Measurements from ENCODE around the gene ISYNA1.

Gene ISYNA1

DNA sequence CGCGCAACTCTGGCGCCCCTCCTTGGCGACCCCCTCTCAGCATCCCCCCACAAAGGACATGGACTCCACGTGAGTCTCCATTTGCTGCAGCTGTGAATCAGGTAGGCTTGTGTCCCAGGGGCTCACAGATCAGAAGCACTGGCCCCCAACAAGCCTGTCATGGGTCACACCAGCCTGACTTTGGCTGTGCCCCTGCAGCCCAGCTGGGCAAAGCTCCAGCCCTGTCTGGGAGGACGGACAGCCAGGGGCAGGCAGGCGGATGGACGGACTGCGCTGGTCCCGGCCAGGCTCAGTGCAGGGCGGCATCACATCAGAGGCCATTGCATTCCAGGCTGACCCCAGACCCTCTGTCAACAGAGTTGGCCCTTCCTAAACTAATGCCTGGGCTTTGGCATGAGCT lies 28.4 kb upstream of the ISYNA1 start:
- DNase-seq = no peak

DNA sequence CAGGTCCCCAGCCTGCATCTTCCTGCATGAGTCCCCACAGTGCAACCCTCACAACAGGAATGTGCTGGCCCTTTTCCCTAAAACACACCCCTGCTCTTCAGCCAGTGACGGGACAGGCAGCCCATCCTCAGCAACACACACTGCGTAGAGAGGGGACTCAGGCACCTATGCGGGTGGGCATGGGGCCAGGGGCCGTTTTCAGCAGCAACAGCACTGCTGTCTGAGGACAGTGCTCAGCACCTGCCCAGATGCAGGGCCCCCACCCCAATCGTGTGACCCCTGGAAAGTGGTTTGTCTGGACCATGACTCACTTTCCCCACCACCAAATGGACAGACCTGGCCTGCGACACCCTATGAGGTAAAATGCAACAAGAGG lies 28.0 kb upstream of the ISYNA1 start:
- DNase-seq = no peak

DNA sequence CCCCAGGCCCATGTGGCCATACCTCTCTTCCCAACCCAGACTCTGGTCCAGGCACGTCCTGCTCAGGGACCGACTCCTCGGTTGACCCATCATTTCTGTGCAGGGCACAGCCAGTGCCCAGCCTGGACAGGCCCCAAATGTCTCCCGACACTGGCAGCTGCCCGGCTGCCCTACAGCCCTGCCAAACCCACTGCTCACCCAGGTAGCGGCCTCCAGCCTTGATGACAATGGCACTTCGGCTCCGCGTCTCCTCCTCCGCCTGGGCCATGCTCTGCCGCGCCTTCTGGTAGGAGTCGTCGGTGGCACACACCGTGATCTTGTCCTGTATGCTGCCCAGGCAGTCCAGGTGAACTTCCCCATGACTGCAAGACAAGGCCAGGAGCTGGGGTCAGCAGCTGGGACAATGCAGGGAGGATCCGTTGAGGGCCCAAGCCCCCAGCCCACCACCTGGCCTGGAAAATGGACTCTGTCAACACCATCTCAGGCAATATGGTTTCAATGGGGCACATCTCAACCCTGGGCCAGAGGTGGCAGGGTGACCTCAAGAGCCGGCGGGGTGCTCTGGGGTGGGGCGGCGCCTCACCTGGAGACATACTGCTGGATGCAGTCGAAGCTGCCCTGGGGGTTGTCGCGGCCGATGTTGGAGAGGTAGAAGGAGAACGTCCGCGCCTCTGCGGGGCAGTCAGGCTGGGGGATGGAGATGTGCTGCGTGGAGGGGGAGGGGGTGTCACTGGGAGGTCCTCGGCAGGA lies 27.5 kb upstream of the ISYNA1 start:
- DNase-seq = no peak

- DNase-seq = no peak
Observed at GRCh38 chr19:18464646-18465045, 26.7 kb upstream of the ISYNA1 start.

- no peak for DNase-seq
Observed at GRCh38 chr19:18461471-18461870, 23.5 kb upstream of the ISYNA1 start.

DNA sequence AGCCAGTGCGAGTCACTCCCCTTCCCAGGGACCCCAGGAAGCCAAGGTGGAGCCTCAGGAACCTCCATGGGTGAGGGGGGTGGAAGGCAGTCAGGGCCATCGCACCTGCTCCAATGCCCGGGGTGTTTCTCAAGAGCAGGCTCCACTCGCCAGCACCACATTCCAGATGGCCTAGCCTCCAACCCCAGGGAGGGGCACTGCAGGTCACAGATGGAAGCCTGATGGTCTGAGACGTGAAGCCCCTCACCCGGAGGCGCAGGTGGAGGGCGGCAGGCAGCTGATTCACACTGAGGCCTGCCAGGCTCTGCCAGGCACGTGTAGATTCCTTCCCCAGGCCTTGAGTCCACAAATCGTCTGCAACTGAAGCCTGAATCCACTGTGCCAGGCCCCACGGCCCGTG lies 23.0 kb upstream of the ISYNA1 start:
- DNase-seq = no peak

GRCh38 chr19:18457483-18458331 lies 19.8 kb upstream of the ISYNA1 start:
- DNase-seq = no peak

GRCh38 chr19:18456974-18457373 lies 19.0 kb upstream of the ISYNA1 start:
- DNase-seq = no peak

- DNase-seq = no peak
Observed at GRCh38 chr19:18456279-18456678, 18.3 kb upstream of the ISYNA1 start.

- no peak for DNase-seq
Observed at GRCh38 chr19:18453269-18454024, 15.5 kb upstream of the ISYNA1 start.

DNA sequence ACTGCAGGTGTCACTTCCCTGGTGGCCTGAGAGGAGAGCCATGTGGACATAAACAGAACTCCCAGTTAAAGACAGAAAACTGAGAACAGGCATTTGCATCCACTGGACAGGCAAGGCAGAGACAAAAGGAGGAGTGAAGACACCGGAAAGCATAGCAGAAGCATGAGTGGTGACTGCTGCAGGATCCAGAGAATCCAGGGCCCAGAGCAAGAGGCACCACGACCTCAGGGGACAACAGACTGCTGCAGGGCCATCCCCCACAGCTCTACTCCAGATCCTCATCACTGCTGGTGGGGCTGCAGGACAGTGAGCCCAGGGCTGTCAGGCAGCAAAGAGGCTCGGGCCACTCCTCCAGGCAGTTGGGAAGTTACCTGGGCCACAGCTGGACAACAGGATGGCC lies 14.5 kb upstream of the ISYNA1 start:
- DNase-seq = no peak

- peak; percentile 97 for DNase-seq
Observed at GRCh38 chr19:18450931-18451836, 13.3 kb upstream of the ISYNA1 start.

DNA sequence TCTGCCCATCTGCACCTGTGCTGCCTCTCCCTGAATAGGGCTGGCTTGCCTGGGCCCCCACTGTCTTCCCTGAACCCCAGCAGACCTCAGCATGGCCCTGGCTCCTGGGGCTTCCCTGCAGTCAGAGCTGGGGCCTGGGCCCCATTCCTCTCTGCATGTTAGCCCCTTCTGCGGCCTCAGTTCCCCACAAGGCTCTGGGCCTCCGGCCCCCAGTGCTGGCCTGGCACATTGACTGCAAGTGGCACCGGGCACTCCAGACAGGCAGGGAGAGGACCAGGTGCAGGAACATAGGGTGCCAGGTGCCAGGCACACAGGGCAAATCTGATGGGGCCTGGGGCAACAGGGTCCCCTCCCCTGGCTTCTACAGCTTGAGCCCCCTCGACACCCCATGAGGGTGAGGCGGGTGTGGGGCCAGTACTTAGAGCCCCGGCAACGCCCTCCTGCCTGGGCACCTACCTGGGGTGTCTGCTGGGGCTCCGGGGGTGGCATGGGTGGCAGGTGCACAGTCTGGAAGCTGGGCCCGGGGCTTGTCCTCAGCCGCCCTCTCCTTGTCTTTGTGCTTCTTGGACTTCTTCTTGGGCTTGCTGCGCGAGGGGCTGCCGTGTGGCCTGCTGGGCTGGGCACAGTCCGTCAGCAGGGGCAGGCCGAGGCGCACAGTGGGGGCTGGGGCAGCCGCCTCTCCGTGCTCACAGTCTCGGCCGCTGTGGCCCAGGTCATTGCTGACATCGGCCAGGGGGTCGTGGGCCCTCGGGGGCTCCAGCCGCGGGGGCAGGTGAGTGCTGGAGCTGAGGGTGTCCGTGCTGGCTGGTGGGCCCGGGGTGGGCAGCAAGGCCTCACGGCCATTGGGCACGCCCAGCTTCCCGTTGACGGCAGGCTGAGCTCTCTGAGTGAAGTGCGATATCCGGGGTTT lies 12.3 kb upstream of the ISYNA1 start:
- DNase-seq = no peak

- DNase-seq = no peak
Observed at GRCh38 chr19:18449552-18449951, 11.6 kb upstream of the ISYNA1 start.

DNA sequence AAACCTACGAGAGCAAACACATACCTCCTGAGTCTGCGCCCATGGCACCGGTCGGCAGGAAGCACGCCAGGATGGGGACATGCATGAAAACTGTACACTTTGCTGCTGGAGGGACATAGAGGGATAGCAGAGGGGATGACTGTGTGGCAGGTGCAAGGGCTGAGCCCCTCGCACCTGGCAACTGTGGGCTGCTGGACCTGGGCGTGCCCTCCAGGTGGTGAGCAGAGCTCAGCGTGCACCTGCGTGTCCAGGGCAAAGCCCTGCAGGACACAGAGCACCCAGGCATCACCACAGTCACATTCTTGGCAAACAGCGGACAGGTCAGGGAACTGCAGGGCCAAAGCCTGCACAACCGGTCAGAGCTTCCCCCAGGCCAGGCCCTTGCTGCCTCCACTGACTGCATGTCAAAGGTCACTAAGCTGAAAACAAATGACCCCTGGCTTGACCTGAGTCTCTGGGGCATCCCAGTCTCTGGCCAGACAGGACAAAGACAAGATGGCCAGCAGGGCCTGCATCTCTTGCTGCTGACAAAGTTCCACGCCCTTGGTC lies 9.0 kb upstream of the ISYNA1 start:
- DNase-seq = no peak

- no peak for DNase-seq
Observed at GRCh38 chr19:18446145-18446810, 8.3 kb upstream of the ISYNA1 start.

DNA sequence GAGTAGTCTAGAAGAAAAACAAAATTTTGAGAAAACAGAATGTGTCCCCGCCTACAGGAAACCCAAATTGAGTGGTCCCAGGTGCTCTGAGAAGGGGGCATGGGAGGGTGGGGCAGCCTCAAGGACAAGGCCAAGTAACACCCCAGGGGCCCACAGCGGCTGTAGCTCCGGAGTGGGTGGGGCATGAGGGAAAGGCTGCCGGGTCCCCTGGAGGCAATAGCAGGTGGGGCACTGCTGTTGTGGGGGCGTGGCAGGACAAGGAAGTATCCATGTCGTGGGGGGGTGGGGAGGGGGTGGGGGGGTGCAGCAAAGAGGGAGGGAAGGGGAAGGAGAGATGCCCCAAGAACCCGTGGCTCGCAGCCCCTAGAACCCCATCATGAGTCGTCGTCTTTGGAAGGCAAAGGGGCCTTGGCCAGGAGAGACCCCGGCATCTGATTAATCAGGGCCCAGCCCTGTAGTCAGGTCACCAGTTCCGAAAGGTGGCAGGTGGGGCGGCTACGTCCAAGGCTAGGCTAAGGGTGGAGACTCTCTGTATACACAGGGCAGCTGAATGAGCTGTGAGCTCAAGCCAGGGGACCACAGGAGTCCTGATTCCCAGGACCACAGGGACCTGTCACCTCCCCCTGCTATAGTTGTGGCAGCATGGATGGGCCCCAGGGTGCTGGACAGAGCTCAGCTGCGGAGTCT lies 7.5 kb upstream of the ISYNA1 start:
- DNase-seq = no peak

- DNase-seq = no peak
Observed at GRCh38 chr19:18444513-18444912, 6.6 kb upstream of the ISYNA1 start.

- DNase-seq = no peak
Observed at GRCh38 chr19:18443831-18444230, 5.9 kb upstream of the ISYNA1 start.

DNA sequence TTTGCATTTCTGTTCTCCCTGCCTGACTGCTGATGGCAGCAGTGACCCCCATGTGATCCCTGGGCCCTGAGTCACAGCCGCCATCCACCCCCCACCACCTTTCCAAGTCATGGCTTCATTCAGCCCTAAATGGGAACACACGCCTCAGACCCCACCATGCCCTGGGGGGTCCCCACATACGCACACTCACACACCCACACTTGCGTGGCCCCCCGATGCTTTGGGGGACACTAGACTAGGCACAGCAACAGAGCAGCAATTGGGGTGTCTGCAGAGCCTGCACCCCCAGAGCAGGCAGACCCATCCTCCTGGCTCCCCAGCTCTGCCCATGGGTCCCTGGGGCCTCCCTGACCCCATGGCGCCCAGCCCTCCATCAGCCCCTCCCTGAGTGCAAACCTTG lies 5.5 kb upstream of the ISYNA1 start:
- no peak for DNase-seq

All from stimulated activated CD8-positive, alpha-beta memory T cell treated with anti-CD3 and anti-CD28 coated beads, Interleukin-4, amount 100 ng/mL, for 48 hours (primary cell).